COR-L47 (cell line): ENCODE results near the gene ARMC2.
"Not testable (repeated sequence)": the region's sequence is repeated elsewhere in the genome, so short reads cannot be mapped to it uniquely, and the experiment has no call there.

ENCODE experiments used
- DNase-seq: peaks from one replicate; lab custom pipeline; 2025; lab: John Stamatoyannopoulos, UW

Gene ARMC2

GRCh38 chr6:108952776-108953486 is 104.7 kb downstream of the ARMC2 start:
- no peak for DNase-seq

- DNase-seq, result no peak
Observed at GRCh38 chr6:108953681-108954080, 105.5 kb downstream of the ARMC2 start.

GRCh38 chr6:108955329-108955949 is 107.2 kb downstream of the ARMC2 start:
- no peak for DNase-seq

DNA sequence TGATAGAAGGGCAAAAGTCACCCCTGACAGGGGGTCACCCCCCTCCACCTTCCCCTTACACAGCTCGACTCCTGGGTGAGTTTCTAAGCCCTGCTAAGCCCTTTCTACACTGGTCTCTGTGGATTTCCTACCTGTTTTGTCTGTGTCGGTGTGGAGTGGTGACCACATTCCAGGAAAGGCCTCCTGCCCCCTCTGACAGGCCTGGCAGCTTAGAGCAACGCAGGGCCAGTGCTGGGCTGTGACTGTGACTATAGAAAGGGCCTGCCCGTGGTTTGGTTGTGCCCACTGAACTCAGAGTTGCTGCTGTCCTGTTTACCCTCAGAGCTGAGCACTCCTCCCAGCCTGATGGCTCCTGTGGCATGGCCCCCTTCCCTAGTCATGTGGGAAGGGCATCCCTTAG is 109.0 kb downstream of the ARMC2 start:
- no peak for DNase-seq

DNA sequence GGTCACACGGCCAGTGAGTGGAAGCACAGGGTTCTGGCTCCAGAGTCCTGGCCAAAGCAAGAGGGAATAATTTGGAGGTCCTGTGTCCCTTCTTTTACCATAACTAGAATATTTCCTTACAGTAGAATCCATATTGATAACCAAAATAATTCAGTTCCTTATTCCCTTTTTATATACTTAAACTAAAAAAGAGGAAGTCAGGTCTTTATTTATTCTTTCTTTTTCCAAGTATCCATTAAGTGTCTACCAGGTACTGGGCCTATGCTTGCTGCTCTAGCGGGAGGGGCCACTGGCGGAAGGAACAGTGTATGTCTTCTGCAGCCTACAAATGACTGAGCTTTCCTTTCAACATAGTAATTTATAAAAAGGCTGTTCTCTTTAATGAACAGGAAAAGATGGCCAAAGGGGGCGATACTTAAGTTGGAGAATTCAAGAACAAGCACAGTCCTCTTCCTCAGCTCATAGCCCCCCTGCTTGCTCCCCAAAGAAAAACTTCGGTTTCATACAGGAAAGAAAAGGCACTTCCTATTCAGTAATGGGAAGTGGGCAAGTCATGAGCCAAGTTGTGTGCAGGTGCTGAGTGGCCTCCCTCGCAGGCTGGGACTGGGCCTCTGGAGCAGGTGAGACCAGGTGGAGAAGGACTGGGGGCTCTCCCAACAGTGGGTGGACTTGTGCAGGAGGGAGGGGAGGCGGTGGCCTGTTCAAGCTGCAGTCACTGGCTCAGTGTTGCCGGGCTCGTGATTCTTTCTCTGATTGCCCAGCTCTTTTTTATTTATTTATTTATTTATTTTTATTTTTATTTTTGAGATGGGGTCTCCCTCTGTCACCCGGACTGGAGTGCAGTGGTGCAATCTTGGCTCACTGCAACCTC is 110.9 kb downstream of the ARMC2 start:
- DNase-seq, result no peak

DNA sequence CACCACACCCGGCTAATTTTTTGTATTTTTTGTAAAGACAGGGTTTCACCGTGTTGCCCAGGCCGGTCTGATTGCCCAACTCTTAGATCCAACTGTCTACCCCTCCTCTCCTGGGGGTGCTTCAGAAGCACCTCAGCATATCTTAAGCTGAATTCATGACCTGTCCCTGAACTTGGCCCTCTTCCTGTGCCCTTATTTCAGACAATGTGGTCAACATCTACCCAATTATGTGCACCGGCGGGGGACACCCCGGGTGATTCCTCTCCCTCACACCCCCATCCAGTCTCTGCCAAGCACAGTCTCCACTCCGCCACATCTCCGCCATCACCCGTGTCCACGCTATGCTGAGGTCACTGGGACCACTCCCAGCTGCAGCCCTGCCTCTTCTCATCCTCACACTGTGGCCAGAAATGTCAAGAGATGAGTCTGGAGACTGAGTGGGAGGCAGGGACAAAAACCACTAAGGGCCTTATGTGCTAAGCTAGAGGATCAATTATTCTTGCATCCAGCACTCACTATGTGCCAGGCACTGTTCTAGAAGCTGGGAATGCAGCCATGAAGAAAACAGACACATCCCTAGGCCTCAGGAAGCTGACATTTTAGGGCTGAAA is 111.9 kb downstream of the ARMC2 start:
- no peak for DNase-seq

DNA sequence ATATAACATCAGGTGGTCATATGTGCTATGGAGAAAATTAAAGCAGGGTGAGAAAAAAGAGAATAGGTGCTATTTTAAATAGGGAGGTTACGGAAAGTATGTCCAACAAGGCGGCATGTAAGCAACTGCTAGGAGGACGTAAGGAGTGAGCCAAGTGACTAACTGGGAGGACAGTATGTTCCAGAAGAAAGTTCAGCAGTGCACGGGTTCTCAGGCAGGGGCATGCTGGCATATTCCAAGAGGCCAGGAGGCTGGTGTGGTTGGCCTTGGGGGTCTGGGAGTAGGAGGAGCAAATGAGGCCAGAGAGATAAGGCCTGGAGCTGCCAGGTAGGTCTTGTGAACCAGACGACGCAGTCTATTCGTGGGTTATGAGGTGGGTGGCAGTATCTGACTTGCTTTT is 112.4 kb downstream of the ARMC2 start:
- DNase-seq, result no peak

DNA sequence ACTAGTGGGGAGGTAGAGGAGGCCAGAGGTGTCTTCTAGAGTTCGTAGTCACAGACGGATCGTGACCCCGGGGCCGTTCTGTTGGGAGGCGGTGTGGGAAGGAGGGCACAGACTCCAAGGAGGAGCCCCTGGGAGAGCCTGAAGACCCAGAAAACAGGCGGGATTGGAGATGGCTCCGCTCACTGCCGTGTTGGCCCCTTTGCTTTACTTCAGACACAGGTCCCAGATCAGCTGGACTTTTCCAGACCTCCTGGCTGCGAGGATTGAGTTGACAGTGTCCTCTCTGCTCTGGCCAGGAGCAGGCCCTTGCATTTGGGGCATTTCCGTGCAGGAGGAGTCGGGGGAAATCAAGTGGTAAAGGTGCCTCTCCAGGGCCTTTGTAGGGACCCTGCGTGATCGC is 112.9 kb downstream of the ARMC2 start:
- DNase-seq, result no peak

GRCh38 chr6:108961985-108962384 is 113.8 kb downstream of the ARMC2 start:
- no peak for DNase-seq

- no peak for DNase-seq
Observed at GRCh38 chr6:108966251-108966650, 118.0 kb downstream of the ARMC2 start.

GRCh38 chr6:108966855-108967755 is 118.9 kb downstream of the ARMC2 start:
- DNase-seq, result no peak

- no peak for DNase-seq
Observed at GRCh38 chr6:108968325-108969316, 120.4 kb downstream of the ARMC2 start.

DNA sequence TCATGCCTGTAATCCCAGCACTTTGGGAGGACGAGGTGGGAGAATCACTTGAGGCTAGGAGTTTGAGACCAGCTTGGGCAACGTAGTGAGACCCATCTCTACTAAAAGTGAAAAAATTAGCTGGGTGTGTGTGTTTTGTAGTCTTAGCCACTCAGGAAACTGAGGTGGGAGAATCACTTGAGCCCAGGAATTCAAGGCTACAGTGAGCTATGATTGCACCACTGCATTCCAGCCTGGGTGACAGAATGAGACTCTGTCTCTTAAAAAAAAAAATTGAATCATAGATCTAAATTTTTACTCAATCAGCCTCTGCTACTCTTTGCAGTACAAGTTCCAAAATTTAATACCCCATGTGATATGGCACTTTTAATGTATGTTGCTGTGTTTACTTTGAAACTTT is 121.6 kb downstream of the ARMC2 start:
- no peak for DNase-seq

GRCh38 chr6:108974201-108974600 is 126.0 kb downstream of the ARMC2 start:
- DNase-seq, result no peak

- not testable (repeated sequence) for DNase-seq
Observed at GRCh38 chr6:108978638-108979037, 130.4 kb downstream of the ARMC2 start.

- DNase-seq, result no peak
Observed at GRCh38 chr6:108982154-108983113, 134.2 kb downstream of the ARMC2 start.

DNA sequence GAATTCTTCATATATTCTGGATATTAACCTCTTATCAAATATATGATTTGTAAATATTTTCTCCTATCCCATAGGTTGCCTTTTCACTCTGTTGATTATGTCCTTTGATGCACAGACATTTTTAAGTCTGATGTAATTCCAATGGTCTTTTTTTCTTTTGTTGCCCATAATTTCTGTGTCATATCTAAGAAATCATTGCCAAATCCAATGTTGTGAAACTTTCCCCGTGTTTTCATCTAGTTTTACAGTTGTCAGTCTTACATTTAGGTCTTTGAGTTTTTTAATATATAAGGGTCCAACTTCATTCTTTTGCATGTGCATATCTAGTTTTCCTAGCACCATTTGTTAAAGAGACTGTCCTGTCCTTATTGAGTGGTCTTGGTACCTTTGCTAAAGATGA is 134.9 kb downstream of the ARMC2 start:
- no peak for DNase-seq

- no peak for DNase-seq
Observed at GRCh38 chr6:108985301-108985700, 137.1 kb downstream of the ARMC2 start.

- no peak for DNase-seq
Observed at GRCh38 chr6:108987156-108987555, 138.9 kb downstream of the ARMC2 start.
